ENCODE measurements around the gene CIB4.

DNA sequence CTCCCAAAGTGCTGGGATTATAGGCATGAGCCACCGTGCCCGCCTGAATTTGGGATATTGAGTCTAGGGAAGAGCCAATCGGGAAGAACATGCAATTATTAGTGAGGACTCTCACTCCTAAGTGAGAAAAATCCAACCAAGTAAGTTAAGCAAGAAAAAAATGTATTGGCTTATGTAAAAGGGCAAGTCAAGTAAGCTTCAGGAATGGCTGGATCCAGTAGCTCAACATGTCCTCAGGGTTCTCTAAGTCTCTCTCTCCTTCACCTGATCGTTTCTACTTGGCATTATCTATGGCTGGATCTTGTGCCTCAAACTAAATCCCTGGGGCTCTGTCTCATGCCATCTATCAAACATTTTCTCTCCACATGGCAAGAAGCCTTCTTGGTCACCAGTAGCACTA lies 16.1 kb upstream of the CIB4 start:
- TF ChIP-seq POLR2A (IDR thresholded peaks at IDR 0.05; ENCODE audit: low read length) (no peak), GATA1 (IDR thresholded peaks at IDR 0.05; ENCODE audit: low read depth, low read length) (no peak)
